ENCODE results near the gene RBP3. TPM values are rescaled to one million over a fixed set of nuclear protein-coding genes. Genes with fewer than 3 reads are reported as not detected.

RBP3 gene
- total and polyA plus RNA-seq, 2 donors from 2014 or later: not detected

DNA sequence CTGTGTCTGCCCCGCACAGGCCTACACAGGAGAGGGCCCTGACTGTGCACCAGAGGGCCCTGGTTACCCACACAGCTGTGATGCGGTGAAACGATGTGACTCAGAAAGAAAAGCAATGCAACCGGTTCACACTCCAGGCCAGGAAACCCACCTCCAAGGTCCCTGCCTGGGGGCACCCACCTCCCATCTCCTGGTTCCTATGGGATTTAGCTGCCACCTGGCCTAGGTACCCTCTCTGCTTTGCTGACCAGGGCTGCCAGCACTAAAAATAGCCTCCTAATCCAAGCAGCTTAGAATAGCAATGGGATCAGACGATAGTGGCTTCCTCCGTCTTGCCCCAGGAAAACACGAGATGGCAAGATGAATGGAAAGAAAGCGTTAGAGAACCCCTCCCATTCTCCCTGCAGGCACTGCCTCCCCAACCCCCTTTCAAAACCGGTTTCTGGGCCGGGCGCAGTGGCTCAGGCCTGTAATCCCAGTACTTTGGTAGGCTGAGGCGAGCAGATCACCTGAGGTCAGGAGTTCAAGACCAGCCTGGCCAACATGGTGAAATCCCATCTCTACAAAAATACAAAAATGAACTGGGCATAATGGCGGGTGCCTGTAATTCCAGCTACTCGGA, 12.4 kb downstream of the RBP3 start:
- DNase-seq (peak in 2 of 5 donors; percentile 18 to 19), FAIRE-seq (no peak)
- intact Hi-C loops (cut with DNase I): no loop called here
- no peak overlapping the region for H3K4me3 ChIP-seq (ENCODE audit: low read length in 3 of 3)
- H3K4me1 ChIP-seq (ENCODE audit: control insufficient read depth in 2 of 3, insufficient read depth in 2 of 3, low read depth in 1 of 3, low read length in 3 of 3): peaks cover 0 to 5% (median 3%) of the 10 kb centered on the region in 3 donors
- TF ChIP-seq, protein P1, sequence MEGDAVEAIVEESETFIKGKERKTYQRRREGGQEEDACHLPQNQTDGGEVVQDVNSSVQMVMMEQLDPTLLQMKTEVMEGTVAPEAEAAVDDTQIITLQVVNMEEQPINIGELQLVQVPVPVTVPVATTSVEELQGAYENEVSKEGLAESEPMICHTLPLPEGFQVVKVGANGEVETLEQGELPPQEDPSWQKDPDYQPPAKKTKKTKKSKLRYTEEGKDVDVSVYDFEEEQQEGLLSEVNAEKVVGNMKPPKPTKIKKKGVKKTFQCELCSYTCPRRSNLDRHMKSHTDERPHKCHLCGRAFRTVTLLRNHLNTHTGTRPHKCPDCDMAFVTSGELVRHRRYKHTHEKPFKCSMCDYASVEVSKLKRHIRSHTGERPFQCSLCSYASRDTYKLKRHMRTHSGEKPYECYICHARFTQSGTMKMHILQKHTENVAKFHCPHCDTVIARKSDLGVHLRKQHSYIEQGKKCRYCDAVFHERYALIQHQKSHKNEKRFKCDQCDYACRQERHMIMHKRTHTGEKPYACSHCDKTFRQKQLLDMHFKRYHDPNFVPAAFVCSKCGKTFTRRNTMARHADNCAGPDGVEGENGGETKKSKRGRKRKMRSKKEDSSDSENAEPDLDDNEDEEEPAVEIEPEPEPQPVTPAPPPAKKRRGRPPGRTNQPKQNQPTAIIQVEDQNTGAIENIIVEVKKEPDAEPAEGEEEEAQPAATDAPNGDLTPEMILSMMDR (IDR thresholded peaks at IDR 0.05; ENCODE audit: borderline replicate concordance, extremely low read depth, insufficient read depth): no peak
- no peaks in the 10 kb centered on the region for H3K27me3 ChIP-seq (ENCODE audit: control insufficient read depth, insufficient read depth, low read length)
- H3K9ac ChIP-seq (ENCODE audit: low read length in 3 of 3): no peak overlapping the region
- H3K9me3 ChIP-seq (ENCODE audit: control insufficient read depth in 2 of 3, insufficient read depth in 1 of 3, low read length in 3 of 3): no peaks in the 10 kb centered on the region
- no peaks in the 10 kb centered on the region for H3K36me3 ChIP-seq (ENCODE audit: control insufficient read depth in 2 of 3, insufficient read depth in 3 of 3, low read length in 3 of 3)
- no peak overlapping the region for H3K27ac ChIP-seq (ENCODE audit: low read depth in 2 of 2, low read length in 2 of 2)

DNA sequence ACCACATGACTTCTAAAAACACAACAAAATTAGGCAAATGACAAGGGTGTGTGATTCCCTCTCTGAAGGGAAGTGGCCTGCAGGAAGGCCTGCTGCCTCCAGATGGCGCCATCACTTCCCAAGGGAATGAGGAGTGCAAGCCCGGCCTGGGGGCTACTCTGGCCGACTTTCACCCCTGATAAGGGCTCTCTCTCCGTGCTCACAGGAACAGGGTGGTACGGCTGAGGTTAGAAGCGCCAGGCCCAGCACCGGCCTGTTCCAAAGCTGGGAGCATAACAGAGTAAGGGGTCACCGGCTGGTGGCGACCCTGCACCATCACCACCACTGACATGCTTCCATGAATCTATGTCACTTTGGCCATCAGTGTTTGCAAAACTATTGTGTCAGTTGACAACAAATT, 13.1 kb downstream of the RBP3 start:
- Histone ChIP-seq H3K9ac (ENCODE audit: low read length in 3 of 3) (no peak overlapping the region), H3K36me3 (ENCODE audit: control insufficient read depth in 2 of 3, insufficient read depth in 3 of 3, low read length in 3 of 3) (no peaks in the 10 kb centered on the region), H3K4me3 (ENCODE audit: low read length in 3 of 3) (no peak overlapping the region), H3K27me3 (ENCODE audit: control insufficient read depth, insufficient read depth, low read length) (no peaks in the 10 kb centered on the region), H3K4me1 (ENCODE audit: control insufficient read depth in 2 of 3, insufficient read depth in 2 of 3, low read depth in 1 of 3, low read length in 3 of 3) (peaks cover 0 to 5% (median 3%) of the 10 kb centered on the region in 3 donors), H3K27ac (ENCODE audit: low read depth in 2 of 2, low read length in 2 of 2) (no peak overlapping the region), H3K9me3 (ENCODE audit: control insufficient read depth in 2 of 3, insufficient read depth in 1 of 3, low read length in 3 of 3) (no peaks in the 10 kb centered on the region)
- FAIRE-seq: no peak
- intact Hi-C loops (cut with DNase I): no loop called here
- TF ChIP-seq, protein P1 (IDR thresholded peaks at IDR 0.05; ENCODE audit: borderline replicate concordance, extremely low read depth, insufficient read depth): peak; percentile 57
- DNase-seq: peak; percentile 40 to 70 (median 50)

DNA sequence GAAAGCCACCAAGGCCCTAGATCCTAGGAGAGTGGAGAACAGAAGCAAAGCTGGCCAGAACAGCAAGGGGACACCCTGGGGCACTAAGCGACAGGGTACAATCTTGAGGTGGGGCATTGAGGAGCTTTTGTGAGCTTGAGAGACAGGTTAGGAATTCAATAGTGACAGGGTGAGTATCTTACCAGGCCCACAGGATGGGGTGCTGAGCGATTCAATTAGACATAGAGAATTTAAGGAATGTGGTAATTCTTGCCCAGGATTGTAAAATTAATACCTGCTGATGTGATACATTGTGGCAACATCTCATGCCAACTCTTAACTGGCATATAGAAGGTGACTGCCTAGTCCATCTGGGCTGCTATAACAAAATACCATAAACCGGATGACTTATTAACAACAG, 14.0 kb downstream of the RBP3 start:
- H3K9me3 ChIP-seq (ENCODE audit: control insufficient read depth in 2 of 3, insufficient read depth in 1 of 3, low read length in 3 of 3): no peaks in the 10 kb centered on the region
- no peaks in the 10 kb centered on the region for H3K27me3 ChIP-seq (ENCODE audit: control insufficient read depth, insufficient read depth, low read length)
- no peak overlapping the region for H3K27ac ChIP-seq (ENCODE audit: low read depth in 2 of 2, low read length in 2 of 2)
- intact Hi-C loops (cut with DNase I): no loop called here
- FAIRE-seq (no peak), DNase-seq (peak in 1 of 5 donors; percentile 17)
- H3K4me3 ChIP-seq (ENCODE audit: low read length in 3 of 3): no peak overlapping the region
- no peak overlapping the region for H3K9ac ChIP-seq (ENCODE audit: low read length in 3 of 3)
- peaks cover 0 to 5% (median 3%) of the 10 kb centered on the region in 3 donors for H3K4me1 ChIP-seq (ENCODE audit: control insufficient read depth in 2 of 3, insufficient read depth in 2 of 3, low read depth in 1 of 3, low read length in 3 of 3)
- TF ChIP-seq, protein P1 (IDR thresholded peaks at IDR 0.05; ENCODE audit: borderline replicate concordance, extremely low read depth, insufficient read depth): no peak
- no peaks in the 10 kb centered on the region for H3K36me3 ChIP-seq (ENCODE audit: control insufficient read depth in 2 of 3, insufficient read depth in 3 of 3, low read length in 3 of 3)

DNA sequence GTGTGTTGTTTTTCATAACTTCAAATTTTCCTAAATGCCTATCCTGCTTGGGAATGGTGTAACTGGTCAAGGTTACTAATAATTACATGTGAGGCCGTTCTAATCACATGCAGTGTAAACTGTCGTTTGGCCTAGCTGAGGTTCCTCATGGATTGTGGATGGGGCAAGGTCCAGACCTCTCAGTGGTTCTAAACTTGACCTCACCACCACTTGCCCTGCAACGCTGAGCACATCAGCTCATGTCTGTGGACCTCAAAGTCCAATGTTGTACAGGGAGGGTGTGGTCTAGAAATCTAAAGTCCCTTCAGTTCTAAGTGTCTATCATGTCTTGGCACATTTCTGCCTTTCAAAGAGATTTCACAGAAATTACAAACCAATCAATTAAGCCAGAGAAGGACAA, 15.6 kb downstream of the RBP3 start:
- peaks cover 0 to 5% (median 5%) of the 10 kb centered on the region in 3 donors for H3K4me1 ChIP-seq (ENCODE audit: control insufficient read depth in 2 of 3, insufficient read depth in 2 of 3, low read depth in 1 of 3, low read length in 3 of 3)
- no peak overlapping the region for H3K9ac ChIP-seq (ENCODE audit: low read length in 3 of 3)
- H3K27me3 ChIP-seq (ENCODE audit: control insufficient read depth, insufficient read depth, low read length): no peaks in the 10 kb centered on the region
- no peak overlapping the region for H3K4me3 ChIP-seq (ENCODE audit: low read length in 3 of 3)
- intact Hi-C loops (cut with DNase I): no loop called here
- TF ChIP-seq, protein P1 (IDR thresholded peaks at IDR 0.05; ENCODE audit: borderline replicate concordance, extremely low read depth, insufficient read depth): no peak
- no peak overlapping the region for H3K27ac ChIP-seq (ENCODE audit: low read depth in 2 of 2, low read length in 2 of 2)
- DNase-seq (no peak), FAIRE-seq (no peak)
- no peaks in the 10 kb centered on the region for H3K36me3 ChIP-seq (ENCODE audit: control insufficient read depth in 2 of 3, insufficient read depth in 3 of 3, low read length in 3 of 3)
- H3K9me3 ChIP-seq (ENCODE audit: control insufficient read depth in 2 of 3, insufficient read depth in 1 of 3, low read length in 3 of 3): no peaks in the 10 kb centered on the region

All from kidney (tissue), 14 donors.